ENCODE results near the gene WDR26.
"Not testable (repeated sequence)": the region's sequence is repeated elsewhere in the genome, so short reads cannot be mapped to it uniquely, and the experiment has no call there.

The WDR26 gene

DNA sequence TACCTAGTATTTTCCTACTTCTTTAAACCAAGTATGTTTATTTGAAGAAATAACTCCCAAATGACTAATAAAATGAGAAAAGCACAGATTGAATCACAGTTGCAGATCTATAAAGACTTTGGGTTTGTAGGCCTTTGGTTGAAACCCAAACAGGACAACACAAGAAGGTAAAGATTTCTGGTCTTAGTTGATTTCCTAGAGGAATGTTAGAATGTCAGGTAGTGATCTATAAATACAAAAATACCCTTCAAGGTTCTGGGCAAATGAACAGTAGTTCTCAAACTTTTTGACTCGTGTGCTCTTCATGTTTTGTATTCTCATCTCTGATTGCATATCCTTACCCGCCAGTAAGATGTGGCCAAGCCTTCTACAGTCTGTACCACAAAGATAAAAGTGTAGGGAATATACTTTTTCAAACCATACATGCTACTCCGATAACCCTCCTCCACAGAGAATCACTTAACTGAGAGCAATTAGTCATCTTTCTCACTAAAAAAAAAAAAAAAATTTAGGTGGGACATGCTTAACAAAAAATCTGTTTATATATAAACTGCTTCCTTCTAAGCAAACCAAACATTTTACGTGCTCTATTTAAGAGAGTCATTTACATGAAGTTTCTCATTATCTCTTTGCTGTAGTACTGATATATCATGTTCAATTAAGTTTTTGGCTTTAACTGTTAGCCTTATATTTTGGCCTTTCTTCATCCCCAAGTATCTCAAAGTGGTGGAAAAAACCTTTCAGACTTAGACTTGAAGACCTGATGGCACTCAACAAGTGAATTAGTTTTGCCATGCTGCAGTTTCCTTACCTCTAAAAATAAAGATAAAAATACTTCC, 42.0 kb downstream of the WDR26 start:
- no peak for DNase-seq

DNA sequence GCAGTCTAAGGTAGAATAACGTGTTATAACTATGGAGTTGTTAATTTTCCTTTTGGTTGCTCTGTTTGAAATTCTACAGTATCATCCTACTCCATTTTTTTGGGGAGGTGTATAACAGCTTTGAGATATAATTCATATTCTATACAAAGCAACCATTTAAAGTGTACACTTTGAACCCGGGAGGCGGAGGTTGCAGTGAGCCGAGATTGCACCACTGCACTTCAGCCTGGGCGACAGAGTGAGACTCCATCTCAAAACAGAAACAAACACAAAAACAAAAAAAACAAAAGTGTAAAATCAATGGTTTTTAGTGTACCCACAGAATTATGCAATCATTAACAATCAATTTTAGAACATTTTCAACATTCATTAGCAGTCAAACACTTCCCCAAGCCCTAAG, 44.1 kb downstream of the WDR26 start:
- no peak for DNase-seq

DNA sequence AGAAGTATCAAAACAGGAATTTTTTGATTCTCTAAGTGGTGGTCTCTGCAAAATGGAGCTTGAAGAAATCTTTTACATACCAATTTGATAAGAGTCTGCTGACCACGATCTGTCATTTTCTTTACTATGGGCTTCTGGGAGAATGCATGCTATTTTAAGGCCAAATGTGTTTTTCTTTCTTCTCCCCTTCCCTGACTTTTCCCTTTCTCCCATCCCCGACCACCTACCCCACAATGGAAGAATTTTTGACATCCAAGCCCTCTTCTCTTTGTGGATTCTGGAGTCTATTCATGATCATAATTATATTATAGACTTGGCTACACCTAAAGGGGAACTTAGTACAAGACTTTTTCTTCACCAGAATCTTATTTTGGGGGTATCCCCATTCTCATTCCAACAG, 46.7 kb downstream of the WDR26 start:
- DNase-seq: no peak

DNA sequence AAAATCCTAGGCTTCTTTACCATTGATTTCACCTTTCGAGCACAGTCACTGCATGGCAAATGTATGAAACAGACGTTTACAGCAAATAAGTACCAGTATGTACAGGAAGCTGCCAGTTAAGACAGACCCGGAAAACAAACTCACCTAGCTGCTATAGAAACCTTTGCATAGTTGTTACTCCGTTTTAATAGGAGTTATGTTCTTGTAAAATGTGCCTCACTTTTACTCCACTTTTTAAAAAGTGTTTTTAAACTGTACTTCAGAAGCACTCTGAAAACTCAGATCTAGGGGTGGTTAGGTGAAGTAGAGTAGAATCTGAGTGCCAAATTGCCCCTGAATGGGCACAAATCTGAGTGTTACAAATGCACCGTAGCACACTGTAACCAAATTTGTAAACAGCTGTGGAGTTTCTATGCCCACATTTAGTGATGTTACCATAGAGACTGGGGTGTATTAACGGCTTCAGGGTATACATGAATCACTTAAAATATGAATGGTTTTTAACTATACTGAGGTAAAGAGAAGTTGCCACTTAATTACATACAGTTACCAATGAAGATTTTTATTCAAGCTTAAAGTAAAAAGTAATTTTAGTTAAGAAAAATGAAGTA, 47.2 kb downstream of the WDR26 start:
- no peak for DNase-seq

DNA sequence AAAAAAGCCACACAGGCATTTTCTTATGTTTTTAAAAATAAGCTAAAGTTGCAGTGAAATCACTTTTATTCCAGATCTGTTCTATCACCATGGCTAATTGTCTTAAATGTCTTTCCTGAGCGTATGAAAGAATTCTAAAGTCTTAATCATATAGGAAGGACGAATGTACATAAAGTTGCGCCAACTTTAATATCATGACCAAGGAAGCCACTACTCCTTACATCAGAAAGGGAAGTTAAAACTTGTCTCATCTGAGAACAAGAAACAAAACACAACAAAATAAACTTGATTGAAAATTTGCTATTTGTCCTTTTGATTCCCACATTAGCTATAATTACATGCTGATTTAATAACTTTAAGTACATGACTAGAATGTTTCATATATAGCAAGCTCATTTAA, 51.4 kb downstream of the WDR26 start:
- DNase-seq: no peak

DNA sequence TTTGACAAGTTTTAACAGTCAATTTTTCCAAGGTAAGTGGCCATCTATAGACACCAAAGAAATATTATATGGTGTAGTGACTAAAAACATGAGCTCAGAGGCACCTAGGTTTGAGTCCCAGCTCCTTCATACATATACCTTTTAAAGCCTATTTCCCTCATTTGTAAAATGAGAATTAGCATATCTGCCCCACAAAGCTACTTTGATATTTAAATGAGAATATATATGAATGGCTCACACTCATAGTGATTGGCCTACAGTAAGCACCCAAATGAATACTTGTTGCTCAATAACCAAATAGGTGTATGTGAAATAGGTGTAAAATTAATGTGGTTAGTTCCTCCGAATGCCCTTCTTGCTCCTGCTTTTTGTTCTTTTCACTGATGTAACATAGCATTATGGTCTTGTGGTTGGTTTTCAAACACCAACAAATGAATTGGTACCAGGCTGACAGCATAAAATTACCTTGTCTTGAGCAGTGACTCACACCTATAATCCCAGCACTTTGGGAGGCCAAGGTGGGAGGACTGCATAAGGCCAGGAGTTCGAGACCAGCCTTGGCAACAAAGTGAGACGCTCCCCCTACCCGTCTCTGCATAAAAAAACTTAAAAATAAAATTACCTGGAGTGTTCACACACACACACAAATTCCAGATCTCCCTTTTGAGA, 52.6 kb downstream of the WDR26 start:
- DNase-seq: no peak

DNA sequence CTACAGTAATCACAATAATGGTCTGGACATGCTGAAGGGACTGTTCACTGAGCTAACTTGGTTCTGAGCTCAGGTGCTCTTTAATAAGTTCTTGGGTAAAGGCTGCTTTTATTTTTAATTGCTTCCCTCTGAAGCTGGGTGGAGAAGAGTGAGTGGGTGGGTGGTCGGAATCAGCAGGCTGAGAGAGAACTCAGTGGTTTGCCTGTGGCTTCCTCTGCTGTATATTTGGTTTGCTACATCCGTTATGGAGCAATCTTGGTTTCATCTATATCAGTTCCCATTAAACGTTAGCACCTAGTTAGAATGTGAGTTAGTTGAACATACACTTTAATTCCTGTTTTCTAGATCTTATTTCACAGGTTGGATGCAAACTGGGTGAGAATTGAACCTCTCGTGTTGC, 54.6 kb downstream of the WDR26 start:
- no peak for DNase-seq

DNA sequence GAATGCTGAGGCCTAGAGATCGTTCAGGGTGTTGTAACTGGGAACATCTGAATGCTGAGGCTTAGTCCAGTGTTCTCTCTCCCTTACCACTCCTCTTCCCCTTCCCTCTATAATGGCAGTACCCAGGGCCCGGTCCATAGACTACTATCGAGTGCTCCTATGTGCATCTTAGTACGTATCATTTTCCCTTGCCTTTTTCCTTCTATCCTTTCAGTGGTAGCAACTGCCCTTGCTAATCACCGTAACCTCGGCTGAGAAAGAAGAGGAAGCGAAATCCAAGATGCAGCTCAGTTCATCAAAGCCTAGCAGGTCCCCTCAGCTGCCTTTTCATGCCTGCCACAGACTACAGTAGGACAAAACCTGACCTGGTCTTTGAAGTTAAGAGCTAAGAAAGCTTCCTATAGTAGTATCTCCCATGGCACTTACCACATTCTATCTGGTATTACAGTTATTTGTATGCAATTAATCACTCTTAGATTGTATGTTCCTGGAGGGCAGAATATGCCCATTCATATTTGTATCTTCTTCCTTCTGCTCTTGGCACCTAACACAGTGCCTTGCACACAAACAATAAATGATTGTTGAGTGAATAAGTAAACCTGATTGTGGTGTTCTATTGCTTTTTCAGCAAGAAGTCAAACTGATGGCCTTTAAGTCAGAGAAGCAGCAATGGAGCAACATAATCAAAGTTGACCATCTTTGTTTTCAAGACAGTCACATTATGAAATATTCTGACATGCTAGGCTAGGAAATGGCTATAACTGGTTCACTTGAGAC, 55.6 kb downstream of the WDR26 start:
- no peak for DNase-seq

DNA sequence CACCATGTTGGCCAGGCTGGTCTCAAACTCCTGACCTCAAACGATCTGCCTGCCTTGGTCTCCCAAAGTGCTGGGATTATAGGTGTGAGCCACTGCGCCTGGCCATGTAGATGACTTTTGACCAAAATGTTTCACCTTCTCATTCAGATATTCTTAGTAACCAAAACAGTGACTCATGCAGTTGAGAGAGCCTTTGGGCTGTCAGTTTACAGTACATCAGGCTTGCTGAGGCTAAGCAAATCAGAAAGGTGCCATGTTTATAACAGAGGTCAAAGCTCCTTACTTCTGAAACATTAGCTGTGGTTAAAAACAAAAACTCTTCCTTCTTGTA, 57.0 kb downstream of the WDR26 start:
- DNase-seq: no peak

DNA sequence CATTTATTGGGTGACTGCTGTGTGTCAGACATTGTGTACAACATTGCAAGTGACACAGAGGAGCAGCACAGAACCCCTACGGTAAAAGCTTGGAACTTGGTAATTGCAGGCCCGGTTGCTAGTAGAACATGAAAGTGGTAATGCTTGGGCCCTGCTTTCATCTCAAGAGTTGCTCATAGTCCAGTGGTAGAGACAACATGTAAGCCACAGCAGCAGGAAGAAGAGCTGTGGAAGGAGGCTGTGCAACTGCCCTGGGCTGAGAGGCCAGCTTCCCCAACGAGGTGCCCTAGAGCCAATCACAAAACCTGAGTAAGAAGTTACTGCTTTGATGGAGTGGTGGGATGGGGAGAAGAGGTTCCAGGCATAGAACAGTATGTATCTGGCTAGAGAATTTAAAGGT, 59.5 kb downstream of the WDR26 start:
- no peak for DNase-seq

DNA sequence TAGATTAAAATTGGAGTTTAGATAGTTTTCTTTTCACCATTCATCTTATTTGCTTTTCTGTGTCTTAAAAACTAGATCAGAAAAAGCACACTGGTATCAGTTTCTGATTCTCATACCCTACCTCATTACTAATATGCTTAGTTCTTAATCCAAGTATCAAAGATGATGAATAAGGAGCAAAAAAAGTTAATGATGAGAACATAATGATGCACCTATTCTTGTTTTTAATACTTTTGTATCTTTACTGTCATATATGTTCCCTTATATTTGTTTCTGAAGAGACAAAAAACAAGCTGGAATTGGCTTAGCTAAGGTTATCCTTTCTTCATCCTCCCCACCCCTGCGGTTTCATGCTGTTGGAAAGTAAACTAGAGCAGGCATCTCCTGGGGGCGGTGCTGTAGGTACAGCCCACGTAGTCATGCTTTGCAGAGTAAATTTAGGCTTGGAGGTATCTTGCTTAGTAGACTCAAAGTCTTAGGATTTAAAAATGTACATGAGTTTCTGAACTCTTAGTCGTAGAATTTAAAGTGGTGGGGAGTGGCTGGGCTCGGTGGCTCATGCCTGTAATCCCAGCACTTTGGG, 61.5 kb downstream of the WDR26 start:
- no peak for DNase-seq

DNA sequence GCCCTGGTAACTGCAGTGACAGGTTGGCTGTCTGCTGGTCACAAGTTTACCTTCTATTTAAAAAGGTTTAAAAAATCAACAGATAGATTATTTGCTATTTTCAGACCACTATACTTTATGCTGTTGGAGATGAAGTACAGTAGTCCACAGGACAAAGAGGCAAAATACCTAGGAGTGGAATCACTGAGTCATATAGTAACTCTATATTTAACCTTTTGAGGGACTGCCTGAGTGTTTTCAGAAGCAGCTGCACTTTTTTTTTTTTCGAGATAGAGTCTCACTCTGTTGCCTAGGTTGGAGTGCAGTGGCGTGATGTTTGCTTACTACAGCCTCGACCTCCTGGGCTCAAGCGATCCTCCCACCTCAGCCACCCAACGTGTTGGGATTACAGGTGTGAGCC, 66.2 kb downstream of the WDR26 start:
- DNase-seq: no peak

DNA sequence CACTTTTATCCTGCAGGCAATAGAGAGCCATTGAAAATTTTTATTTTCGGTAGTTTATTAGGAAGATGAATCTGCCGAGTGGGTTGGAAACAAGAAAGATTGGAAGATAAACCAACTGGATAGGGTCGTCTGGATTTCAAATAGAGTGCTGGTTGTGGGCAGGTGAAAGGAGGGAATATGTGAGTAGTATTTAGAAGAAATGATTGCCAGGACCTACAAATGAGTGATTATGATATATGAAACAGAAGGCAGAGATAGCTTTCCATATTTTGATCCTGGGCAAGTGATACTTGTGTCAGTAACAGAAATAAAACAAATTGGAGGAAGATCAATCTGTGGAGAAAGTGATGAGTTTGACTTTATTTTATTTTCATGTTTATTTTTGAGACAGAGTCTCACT, 75.4 kb downstream of the WDR26 start:
- no peak for DNase-seq

DNA sequence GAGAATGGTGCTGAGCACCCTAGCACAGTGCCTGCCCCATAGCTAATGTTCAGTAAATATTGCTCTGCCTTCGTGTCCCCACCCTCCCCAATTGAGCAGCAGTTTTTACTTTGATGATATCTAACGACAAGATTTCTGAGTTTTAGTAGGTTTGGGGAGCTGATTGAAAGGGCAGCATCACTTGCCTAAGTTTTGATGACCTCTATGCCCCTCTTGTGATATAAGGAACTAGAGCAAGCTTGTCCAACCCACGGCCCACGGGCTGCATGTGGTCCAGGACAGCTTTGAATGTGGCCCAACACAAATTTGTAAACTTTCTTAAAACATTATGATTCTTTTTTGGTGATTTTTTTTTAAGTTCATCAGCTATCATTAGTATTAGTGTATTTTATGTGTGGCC, 76.4 kb downstream of the WDR26 start:
- DNase-seq: no peak

DNA sequence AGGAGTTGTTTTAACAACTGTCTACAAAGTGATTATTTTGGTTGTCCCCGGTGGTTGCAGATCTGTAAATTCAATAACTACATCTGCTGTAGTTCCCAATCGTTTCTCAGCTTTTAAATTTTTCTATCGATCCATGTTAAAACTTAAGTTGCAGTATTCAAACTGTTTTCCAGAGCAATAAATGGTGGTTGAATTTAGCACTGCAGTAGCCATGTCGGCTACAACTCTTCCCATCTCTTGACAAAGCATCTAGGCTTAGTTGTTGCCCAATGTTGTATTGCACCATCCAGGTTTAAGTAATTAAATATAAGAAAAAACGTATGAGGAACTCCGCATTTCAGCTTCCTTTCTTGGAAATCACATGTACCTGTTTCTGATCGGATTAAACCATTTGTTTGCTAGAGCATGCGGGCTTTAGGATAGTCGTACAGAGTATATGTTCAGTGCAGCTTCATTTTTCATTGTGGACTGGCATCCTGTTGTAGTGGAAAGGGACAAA, 76.9 kb downstream of the WDR26 start:
- no peak for DNase-seq

DNA sequence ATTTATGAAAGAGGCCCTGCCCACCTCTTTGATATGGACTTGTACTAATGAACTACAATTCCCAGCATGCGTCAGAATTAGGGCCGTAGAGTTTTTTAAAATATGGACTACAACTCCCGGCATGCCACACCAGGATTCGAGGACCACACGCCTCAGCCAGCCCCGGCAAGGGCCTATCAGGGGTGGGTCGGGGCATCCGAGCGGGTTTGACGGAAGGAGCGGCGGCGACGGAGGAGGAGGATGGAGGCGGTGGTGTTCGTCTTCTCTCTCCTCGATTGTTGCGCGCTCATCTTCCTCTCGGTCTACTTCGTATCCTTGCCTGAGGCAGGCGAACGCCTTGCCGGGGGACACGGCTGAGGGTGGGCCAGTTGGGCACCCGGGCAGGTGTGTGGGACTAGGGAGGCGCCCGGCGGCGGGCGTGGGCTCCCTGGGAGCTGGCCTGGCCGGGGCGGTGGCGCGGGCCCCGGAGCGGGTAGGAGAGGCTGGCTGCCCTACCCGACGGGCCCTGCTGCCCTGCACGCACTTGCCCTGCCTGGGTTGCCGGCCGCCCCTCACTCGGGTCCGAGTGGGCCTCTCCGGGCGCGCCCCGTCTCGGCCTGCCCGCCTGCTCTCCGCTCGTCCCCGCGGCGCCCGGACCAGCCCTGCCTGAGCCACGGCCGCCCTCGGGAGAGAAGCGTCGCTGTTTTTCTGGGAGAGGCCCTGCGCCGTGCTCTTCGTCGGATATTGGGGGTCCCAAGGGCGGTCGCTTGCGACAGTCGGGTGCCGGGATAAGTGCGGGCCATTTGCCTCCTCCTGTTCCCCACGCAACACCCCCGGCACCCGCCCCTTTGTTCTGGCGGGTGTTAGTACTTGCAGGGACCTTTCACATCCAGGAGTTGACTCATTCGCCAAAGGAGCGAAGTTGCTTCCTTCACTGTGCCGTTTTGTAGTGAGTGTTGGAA, 77.6 kb downstream of the WDR26 start, which contains the start of gene CNIH4:
TSS of gene CNIH4 (plus strand) at position 195 of the 941 bp plus-strand sequence. CDS start at position 241, 46 bp downstream.
- DNase-seq: peak; percentile 88 to 97 (median 94)

DNA sequence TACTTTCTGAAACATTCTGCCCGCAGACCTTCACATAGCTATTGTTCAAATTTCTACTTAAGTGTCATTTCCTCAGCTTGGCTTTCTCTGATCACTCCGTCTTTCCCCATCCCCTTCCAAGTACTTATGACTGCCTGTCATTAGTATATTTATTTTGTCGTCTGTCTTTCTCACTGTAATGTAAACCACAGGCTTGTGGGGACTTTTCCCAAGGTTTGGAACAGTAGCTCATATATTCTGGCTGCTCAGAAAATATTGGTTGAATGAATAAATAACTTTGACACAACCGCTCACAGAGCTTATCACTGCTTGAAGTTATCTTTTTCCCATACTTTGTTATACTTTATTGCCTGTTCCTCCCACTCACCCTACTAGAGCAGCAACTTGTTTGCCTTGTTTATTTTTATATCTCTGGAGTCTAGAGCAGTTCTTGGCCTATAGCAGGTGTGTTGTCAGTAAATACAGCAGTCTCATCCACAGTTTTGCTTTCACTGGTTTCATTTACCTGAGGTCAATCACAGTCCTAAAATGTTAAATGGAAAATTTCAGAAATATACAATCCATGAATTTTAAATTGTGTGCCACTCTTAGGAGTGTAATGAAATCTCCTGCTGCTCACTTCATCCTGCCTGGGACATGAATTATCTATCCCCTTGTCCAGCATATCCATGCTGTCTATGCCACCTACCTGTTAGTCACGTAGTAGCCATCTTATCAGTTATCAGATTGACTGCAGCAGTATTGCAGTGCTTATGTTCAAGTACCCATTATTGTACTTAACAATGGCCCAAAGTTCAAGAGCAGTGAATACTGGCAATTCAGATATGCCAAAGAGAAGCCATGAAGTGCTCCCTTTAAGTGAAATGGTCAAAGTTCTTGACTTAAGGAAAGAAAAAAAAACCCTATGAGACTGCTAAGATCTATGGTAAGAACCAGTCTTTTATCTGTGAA, 80.3 kb downstream of the WDR26 start:
- DNase-seq: no peak

DNA sequence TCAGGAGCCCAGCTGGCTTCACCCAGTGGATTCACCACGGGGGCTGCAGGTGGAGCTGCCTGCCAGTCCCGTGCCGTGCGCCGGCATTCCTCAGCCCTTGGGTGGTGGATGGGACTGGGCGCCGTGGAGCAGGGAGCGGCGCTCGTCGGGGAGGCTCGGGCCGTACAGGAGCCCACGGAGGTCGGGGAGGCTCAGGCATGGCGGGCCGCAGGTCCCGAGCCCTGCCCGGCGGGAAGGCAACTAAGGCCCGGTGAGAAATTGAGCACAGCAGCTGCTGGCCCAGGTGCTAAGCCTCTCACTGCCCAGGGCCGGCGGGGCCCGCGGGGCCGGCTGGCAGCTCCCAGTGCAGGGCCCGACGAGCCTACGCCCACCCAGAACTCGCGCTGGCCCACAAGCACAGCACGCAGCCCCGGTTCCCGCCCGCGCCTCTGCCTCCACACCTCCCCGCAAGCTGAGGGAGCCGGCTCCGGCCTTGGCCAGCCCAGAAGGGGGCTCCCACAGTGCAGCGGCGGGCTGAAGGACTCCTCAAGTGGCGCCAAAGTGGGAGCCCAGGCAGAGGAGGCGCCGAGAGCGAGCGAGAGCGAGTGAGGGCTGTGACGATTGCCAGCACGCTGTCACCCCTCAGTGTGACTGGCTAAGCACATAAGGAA, 82.0 kb downstream of the WDR26 start:
- DNase-seq: not testable (repeated sequence)

DNA sequence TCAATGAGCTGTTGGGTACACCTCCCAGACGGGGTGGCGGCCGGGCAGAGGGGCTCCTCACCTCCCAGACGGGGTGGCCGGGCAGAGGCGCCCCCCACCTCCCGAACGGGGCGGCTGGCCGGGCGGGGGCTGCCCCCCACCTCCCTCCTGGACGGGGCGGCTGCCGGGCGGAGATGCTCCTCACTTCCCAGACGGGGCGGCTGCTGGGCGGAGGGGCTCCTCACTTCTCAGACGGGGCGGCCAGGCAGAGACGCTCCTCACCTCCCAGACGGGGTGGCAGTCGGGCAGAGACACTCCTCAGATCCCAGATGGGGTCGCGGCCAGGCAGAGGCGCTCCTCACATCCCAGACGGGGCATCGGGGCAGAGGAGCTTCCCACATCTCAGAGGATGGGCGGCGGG, 84.9 kb downstream of the WDR26 start:
- DNase-seq: not testable (repeated sequence)

DNA sequence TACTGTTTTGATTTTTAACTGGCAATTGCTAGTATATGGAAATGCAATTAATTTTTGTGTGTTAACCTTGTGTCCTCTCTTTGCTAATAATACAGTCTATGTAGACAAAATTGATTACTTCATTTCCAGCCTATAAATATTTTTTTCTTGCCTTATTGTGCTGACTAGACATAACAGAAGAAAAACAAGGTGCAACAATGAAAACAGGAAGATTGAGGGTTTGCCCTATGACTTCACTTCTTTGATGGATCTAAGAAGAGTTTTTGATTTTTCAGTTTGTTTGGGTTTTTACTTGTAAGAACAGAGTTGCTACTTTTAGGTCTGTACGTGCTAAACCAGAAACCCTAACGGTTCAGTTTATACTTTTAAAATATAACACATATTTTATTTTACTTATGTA, 86.5 kb downstream of the WDR26 start:
- DNase-seq: no peak

All from NCI-H1417 (cell line).